22Rv1 (cell line): ENCODE measurements around the gene GGT6.

ENCODE experiments used
- CTCF ChIP-seq: fragments of 450-650 bp; IDR thresholded peaks from 2 replicates; pipeline ENCODE4 v1.5.1; 2017; ENCODE audit warnings: mild to moderate bottlenecking
- ZFX ChIP-seq: fragments of 450-650 bp; IDR thresholded peaks from 2 replicates; pipeline ENCODE4 v1.6.1; 2017; ENCODE audit warnings: antibody characterized with exemption, borderline replicate concordance

DNA sequence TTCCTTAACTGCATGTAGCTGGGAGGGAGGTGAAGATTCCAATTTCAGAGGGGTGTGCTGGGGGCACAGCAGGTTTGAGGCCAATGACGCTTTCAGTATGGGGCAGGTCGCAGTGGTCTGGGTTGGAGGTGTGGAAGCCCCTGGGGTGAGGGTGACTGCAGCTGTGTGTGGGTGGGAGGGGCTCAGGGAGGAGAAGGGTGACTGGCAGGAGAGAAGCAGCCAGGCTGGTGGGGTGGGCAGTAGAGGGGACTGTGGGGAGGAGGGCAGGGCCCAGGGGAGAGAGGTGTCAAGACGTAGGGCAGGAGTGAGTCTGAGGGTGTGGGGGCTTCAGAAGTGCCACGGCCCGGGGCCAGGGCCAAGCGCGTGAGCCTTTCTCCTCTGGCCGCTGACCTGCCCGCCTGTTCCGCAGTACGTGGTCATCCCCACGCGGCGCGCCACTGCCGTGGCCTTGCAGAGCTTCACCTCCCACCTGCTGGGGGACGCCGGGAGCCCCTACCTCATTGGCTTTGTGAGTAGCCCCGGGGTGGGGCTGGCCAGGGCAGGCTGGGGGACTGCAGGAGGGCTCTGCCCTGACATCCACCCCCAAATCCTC is 24.6 kb downstream of the GGT6 start:
- TF ChIP-seq CTCF (no peak), ZFX (no peak)
